ENCODE results near the gene GMEB2. TPM values are rescaled to one million over a fixed set of nuclear protein-coding genes. Genes with fewer than 3 reads are reported as not detected.

GMEB2 gene
- total RNA-seq, 1 donor from 2014 or later, result 11.3 TPM

DNA sequence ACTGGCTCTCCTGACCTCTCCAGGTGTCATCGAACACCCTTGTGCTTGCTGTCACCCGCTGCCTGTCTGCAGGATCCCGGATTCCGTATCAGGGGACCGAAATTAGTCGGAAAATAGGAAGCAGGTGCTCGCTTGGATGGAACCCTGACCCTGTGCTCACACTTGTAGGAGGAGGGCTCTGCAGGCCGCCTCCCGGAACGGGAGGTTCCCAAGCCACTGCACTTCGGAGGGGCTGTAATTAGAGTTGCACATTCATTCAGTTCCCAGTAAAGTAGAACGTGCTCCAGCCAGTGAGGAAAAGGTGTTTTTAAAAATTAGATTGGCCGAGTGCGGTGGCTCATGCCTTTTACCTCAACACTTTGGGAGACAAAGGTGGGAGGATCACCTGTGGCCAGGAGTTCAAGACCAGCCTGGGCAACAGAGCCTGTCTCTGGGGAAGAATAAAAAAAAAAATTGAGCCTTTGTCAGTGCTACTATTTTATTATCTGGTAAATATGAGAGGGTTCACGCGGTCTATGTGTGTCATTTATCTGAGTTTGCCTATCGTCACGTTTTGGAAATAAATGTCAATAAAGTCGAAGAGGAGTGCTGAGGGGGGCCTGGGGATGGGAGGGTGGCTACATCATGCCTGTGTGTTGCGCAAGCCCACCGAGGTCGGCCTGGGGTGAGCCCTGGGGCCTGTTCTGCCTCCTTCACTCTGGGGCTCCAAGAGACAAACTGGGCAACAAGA lies 1.5 kb upstream of the GMEB2 start:
- Histone ChIP-seq H3K27me3 (no peaks in the 10 kb centered on the region), H3K27ac (peak overlapping the region; percentile 65), H3K4me3 (peak overlapping the region; percentile 93), H3K36me3 (no peaks in the 10 kb centered on the region), H3K9me3 (no peaks in the 10 kb centered on the region), H3K4me1 (peaks cover 8% of the 10 kb centered on the region)
- intact Hi-C loops (cut with DNase I), result no loop called here
- DNase-seq (peak; percentile 76), ATAC-seq (peak; percentile 65)
- TF ChIP-seq, protein P1, sequence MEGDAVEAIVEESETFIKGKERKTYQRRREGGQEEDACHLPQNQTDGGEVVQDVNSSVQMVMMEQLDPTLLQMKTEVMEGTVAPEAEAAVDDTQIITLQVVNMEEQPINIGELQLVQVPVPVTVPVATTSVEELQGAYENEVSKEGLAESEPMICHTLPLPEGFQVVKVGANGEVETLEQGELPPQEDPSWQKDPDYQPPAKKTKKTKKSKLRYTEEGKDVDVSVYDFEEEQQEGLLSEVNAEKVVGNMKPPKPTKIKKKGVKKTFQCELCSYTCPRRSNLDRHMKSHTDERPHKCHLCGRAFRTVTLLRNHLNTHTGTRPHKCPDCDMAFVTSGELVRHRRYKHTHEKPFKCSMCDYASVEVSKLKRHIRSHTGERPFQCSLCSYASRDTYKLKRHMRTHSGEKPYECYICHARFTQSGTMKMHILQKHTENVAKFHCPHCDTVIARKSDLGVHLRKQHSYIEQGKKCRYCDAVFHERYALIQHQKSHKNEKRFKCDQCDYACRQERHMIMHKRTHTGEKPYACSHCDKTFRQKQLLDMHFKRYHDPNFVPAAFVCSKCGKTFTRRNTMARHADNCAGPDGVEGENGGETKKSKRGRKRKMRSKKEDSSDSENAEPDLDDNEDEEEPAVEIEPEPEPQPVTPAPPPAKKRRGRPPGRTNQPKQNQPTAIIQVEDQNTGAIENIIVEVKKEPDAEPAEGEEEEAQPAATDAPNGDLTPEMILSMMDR (IDR thresholded peaks at IDR 0.05), result no peak

GRCh38 chr20:63627751-63628245 lies 897 bp upstream of the GMEB2 start:
- H3K27me3 ChIP-seq, result no peaks in the 10 kb centered on the region
- DNase-seq, result no peak
- no peaks in the 10 kb centered on the region for H3K9me3 ChIP-seq
- intact Hi-C loops (cut with DNase I), result no loop called here
- H3K4me3 ChIP-seq, result peak overlapping the region; percentile 93
- peaks cover 8% of the 10 kb centered on the region for H3K4me1 ChIP-seq
- ATAC-seq, result no peak
- TF ChIP-seq, protein P1 (IDR thresholded peaks at IDR 0.05), result no peak
- peak overlapping the region; percentile 93 for H3K27ac ChIP-seq
- H3K36me3 ChIP-seq, result no peaks in the 10 kb centered on the region

DNA sequence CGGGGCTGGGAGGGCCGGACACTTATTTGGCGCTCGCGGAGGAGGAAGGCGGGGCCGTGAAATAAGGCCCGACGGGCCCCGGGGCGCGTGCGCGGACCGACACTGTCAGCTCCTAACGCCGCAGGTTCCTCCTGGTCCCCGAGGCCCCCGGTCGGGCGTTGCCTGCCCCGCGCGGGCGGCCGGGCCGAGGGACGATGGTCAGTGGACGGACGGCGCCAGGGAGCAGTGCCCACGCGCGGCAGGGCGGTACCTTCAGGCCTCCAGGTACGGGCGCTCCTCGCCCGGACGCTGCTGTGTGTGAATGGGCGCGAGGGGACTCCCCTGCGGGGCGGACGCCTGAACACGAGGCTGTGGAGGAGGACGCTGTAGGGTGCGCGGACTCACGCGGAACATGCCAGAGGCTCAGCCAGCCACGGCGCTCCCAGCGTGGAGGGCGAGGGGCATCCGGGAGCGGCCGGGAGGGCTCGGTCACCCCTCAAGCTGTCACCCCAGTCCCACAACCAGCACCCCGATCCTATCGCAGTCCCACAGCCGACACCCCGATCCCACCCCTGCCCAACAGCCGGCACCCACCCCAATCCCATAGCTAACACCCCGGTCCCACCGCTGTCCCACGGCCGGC lies 339 bp upstream of the GMEB2 start:
- Histone ChIP-seq H3K4me1 (peaks cover 8% of the 10 kb centered on the region), H3K27me3 (no peaks in the 10 kb centered on the region), H3K4me3 (peak overlapping the region; percentile 93), H3K27ac (peak overlapping the region; percentile 93), H3K9me3 (no peaks in the 10 kb centered on the region), H3K36me3 (no peaks in the 10 kb centered on the region)
- DNase-seq (peak; percentile 97), ATAC-seq (peak; percentile 95)
- TF ChIP-seq, protein P1 (IDR thresholded peaks at IDR 0.05), result no peak
- intact Hi-C loops (cut with DNase I), result no loop called here

- intact Hi-C loops (cut with DNase I), result no loop called here
- TF ChIP-seq, protein P1 (IDR thresholded peaks at IDR 0.05), result no peak
- Histone ChIP-seq H3K27me3 (no peaks in the 10 kb centered on the region), H3K36me3 (no peaks in the 10 kb centered on the region), H3K9me3 (no peaks in the 10 kb centered on the region), H3K4me1 (peaks cover 8% of the 10 kb centered on the region), H3K27ac (peak overlapping the region; percentile 92), H3K4me3 (peak overlapping the region; percentile 67)
- DNase-seq, result peak; percentile 75
- peak; percentile 1 for ATAC-seq
Measured at GRCh38 chr20:63625771-63626423, 1.0 kb downstream of the GMEB2 start.

GRCh38 chr20:63624486-63624885 lies 2.4 kb downstream of the GMEB2 start:
- no peak for ATAC-seq
- intact Hi-C loops (cut with DNase I), result no loop called here
- TF ChIP-seq, protein P1 (IDR thresholded peaks at IDR 0.05), result no peak
- Histone ChIP-seq H3K27me3 (no peaks in the 10 kb centered on the region), H3K36me3 (no peaks in the 10 kb centered on the region), H3K4me1 (peaks cover 8% of the 10 kb centered on the region), H3K27ac (no peak overlapping the region), H3K4me3 (no peak overlapping the region), H3K9me3 (no peaks in the 10 kb centered on the region)
- DNase-seq, result no peak
